Smooth muscle cell (in vitro differentiated cells): ENCODE results near the gene PPT2. TPM values are rescaled to one million over a fixed set of nuclear protein-coding genes. Genes with fewer than 3 reads are reported as not detected.

ENCODE experiments used
- DNase-seq: peaks from one replicate; lab custom pipeline; 2025; ENCODE audit not compliant: unreplicated experiment; lab: John Stamatoyannopoulos, UW
- H2AFZ ChIP-seq: fragments of 200-600 bp; sonication (generic); 2 replicates; pipeline ENCODE4 v1.6.0; 2016; ENCODE audit warnings: antibody characterized with exemption, low read depth, mild to moderate bottlenecking
- H3F3A ChIP-seq: fragments of 200-600 bp; sonication (generic); 2 replicates; pipeline ENCODE4 v1.6.0; 2017; ENCODE audit warnings: antibody characterized with exemption, low read depth
- H3K27ac ChIP-seq: fragments of 200-600 bp; sonication (generic); 2 replicates; pipeline ENCODE4 v1.5.1; 2016; ENCODE audit warnings: low read depth, mild to moderate bottlenecking
- H3K27me3 ChIP-seq: fragments of 200-600 bp; sonication (generic); 2 replicates; pipeline ENCODE4 v1.6.1; 2016; ENCODE audit warnings: low read depth, mild to moderate bottlenecking
- H3K36me3 ChIP-seq: fragments of 200-600 bp; sonication (generic); 2 replicates; pipeline ENCODE4 v1.5.1; 2016; ENCODE audit warnings: low read depth
- H3K4me1 ChIP-seq: fragments of 200-600 bp; sonication (generic); 2 replicates; pipeline ENCODE4 v1.5.1; 2016; ENCODE audit warnings: low read depth
- H3K4me2 ChIP-seq: fragments of 200-600 bp; sonication (generic); 2 replicates; pipeline ENCODE4 v1.6.0; 2016; ENCODE audit warnings: mild to moderate bottlenecking
- H3K4me3 ChIP-seq: fragments of 200-600 bp; sonication (generic); 2 replicates; pipeline ENCODE4 v1.5.1; 2016; ENCODE audit warnings: mild to moderate bottlenecking
- H3K79me2 ChIP-seq: fragments of 200-600 bp; sonication (generic); 2 replicates; pipeline ENCODE4 v1.6.0; 2016; ENCODE audit warnings: low read depth, mild to moderate bottlenecking
- H3K9ac ChIP-seq: fragments of 200-600 bp; sonication (generic); 2 replicates; pipeline ENCODE4 v1.6.0; 2016; ENCODE audit warnings: low read depth
- H3K9me3 ChIP-seq: fragments of 200-600 bp; sonication (generic); replicated peaks from 2 replicates; pipeline ENCODE4 v1.5.1; 2016; ENCODE audit warnings: low read depth
- H4K20me1 ChIP-seq: fragments of 200-600 bp; sonication (generic); 2 replicates; pipeline ENCODE4 v1.6.0; 2016; ENCODE audit warnings: low read depth
- CTCF ChIP-seq: fragments of 200-600 bp; sonication (generic); IDR thresholded peaks from 2 replicates; pipeline ENCODE4 v1.5.1; 2017; ENCODE audit warnings: borderline replicate concordance, mild to moderate bottlenecking, antibody characterized with exemption; ENCODE audit not compliant: insufficient read depth, poor library complexity, severe bottlenecking
- WGBS: methylation state at CpG from one replicate; pipeline ENCODE4 v1.1.7; 2016; ENCODE audit warnings: low lambda C conversion rate; 5-methylcytosine and 5-hydroxymethylcytosine counted together
- polyA plus RNA-seq: library from polyadenylated mRNA; unstranded; fragments of >200 nt; fragmentation: Nextera tagmentation; extraction: Ambion mirVana; gene quantifications from 2 replicates; pipeline ENCODE4 v1.2.1, GENCODE V29; 2016
- total RNA-seq: library from RNA; depleted of rRNA; stranded (reverse); fragments of >200 nt; gene quantifications from 2 replicates; pipeline ENCODE4 v1.2.3, GENCODE V29; 2014

Gene PPT2
- total and polyA plus RNA-seq, 2 experiments from 2014 or later = 15.7 to 17.5 TPM

GRCh38 chr6:32173051-32173727 is 19.2 kb downstream of the PPT2 start:
- no peaks in the 10 kb centered on the region for H4K20me1 ChIP-seq
- H3K27ac ChIP-seq = no peak overlapping the region

GRCh38 chr6:32174416-32174815 is 20.5 kb downstream of the PPT2 start:
- Histone ChIP-seq H3F3A (peaks cover 9% of the 10 kb centered on the region), H3K4me2 (peak overlapping the region; percentile 94), H3K36me3 (no peaks in the 10 kb centered on the region), H3K9me3 (no peaks in the 10 kb centered on the region), H4K20me1 (no peaks in the 10 kb centered on the region), H3K4me3 (no peak overlapping the region), H3K27me3 (no peaks in the 10 kb centered on the region), H3K27ac (no peak overlapping the region), H3K4me1 (peaks cover 15% of the 10 kb centered on the region), H3K9ac (no peak overlapping the region), H2AFZ (no peak overlapping the region), H3K79me2 (peaks cover 51% of the 10 kb centered on the region)
- no peak for DNase-seq
- 96% methylated on average over 1 of the region's 1 CpG for WGBS
- no peak for TF ChIP-seq CTCF

More at GRCh38 chr6:32173051-32173727, 19.2 kb downstream of the PPT2 start:
- no peaks in the 10 kb centered on the region for H3K9me3 ChIP-seq
- no peaks in the 10 kb centered on the region for H3K36me3 ChIP-seq
- peaks cover 15% of the 10 kb centered on the region for H3K4me1 ChIP-seq
- H3K27me3 ChIP-seq = no peaks in the 10 kb centered on the region
- no peak for TF ChIP-seq CTCF
- no peak for DNase-seq
- 68% methylated on average over 4 of the region's 4 CpGs for WGBS
- H3F3A ChIP-seq = peaks cover 17% of the 10 kb centered on the region
- H3K9ac ChIP-seq = no peak overlapping the region
- no peak overlapping the region for H3K4me3 ChIP-seq
- no peak overlapping the region for H3K4me2 ChIP-seq
- H3K79me2 ChIP-seq = peaks cover 41% of the 10 kb centered on the region
- no peak overlapping the region for H2AFZ ChIP-seq

- peaks cover 15% of the 10 kb centered on the region for H3K4me1 ChIP-seq
- WGBS = no CpG with 5 or more reads among the region's 2 CpGs
These were observed 21.4 kb downstream of the PPT2 start for GRCh38 chr6:32175322-32175710.

More at GRCh38 chr6:32175322-32175710, 21.4 kb downstream of the PPT2 start:
- Histone ChIP-seq H2AFZ (peak overlapping the region; percentile 78), H3K79me2 (peaks cover 52% of the 10 kb centered on the region), H3K36me3 (no peaks in the 10 kb centered on the region), H3K27ac (peak overlapping the region; percentile 40), H4K20me1 (no peaks in the 10 kb centered on the region), H3K4me2 (peak overlapping the region; percentile 94), H3K9me3 (no peaks in the 10 kb centered on the region), H3F3A (peaks cover 9% of the 10 kb centered on the region), H3K4me3 (peak overlapping the region; percentile 91), H3K27me3 (no peaks in the 10 kb centered on the region), H3K9ac (peak overlapping the region; percentile 95)
- no peak for DNase-seq
- TF ChIP-seq CTCF = no peak
